Kidney (tissue), 22 donors: ENCODE results near the gene RIPK1. TPM values are rescaled to one million over a fixed set of nuclear protein-coding genes. Genes with fewer than 3 reads are reported as not detected.
"Not testable (repeated sequence)": the region's sequence is repeated elsewhere in the genome, so short reads cannot be mapped to it uniquely, and the experiment has no call there.

Experiments
- DNase-seq, 5 donors: peaks; one replicate each; pipeline ENCODE4 v3.0.0-alpha.2; 2013 to 2020
- FAIRE-seq: peaks from 2 replicates; lab custom pipeline; 2012; peaks lifted over from hg19 to GRCh38; lab: Jason Lieb, UNC
- H3K27ac ChIP-seq, 2 donors: one replicate each; pipeline ENCODE4 v1.7.0; 2013; ENCODE audit warnings: low read depth in 2 of 2, low read length in 2 of 2, inconsistent platforms in 1 of 2
- H3K27me3 ChIP-seq: one replicate; pipeline ENCODE4 v1.7.1; 2013; ENCODE audit warnings: low read length, inconsistent platforms; ENCODE audit not compliant: control insufficient read depth, insufficient read depth
- H3K36me3 ChIP-seq, 3 donors: one replicate each; pipeline versions ENCODE4 v1.7.0 to v1.7.1; 2013; ENCODE audit warnings: low read length in 3 of 3, control low read depth in 1 of 3, inconsistent platforms in 1 of 3; ENCODE audit not compliant: insufficient read depth in 3 of 3, control insufficient read depth in 2 of 3
- H3K4me1 ChIP-seq, 3 donors: one replicate each; pipeline versions ENCODE4 v1.7.0 to v1.7.1; 2013; ENCODE audit warnings: low read length in 3 of 3, inconsistent platforms in 1 of 3, low read depth in 1 of 3; ENCODE audit not compliant: control insufficient read depth in 2 of 3, insufficient read depth in 2 of 3
- H3K4me3 ChIP-seq, 3 donors: one replicate each; pipeline versions ENCODE4 v1.7.0 to v1.8.1; 2013; ENCODE audit warnings: low read length in 3 of 3, control low read depth in 1 of 3, inconsistent platforms in 1 of 3
- H3K9ac ChIP-seq, 3 donors: one replicate each; pipeline versions ENCODE4 v1.7.0 to v1.7.1; 2013; ENCODE audit warnings: low read length in 3 of 3, control low read depth in 1 of 3, inconsistent platforms in 1 of 3
- H3K9me3 ChIP-seq, 3 donors: one replicate each; pipeline versions ENCODE4 v1.7.0 to v1.7.1; 2013; ENCODE audit warnings: low read length in 3 of 3, control low read depth in 1 of 3, inconsistent platforms in 1 of 3; ENCODE audit not compliant: control insufficient read depth in 2 of 3, insufficient read depth in 1 of 3
- CTCF ChIP-seq: IDR thresholded peaks from 3 replicates; pipeline ENCODE4 v1.5.1; 2012; ENCODE audit warnings: mild to moderate bottlenecking, moderate library complexity, borderline replicate concordance; ENCODE audit not compliant: insufficient read depth; ENCODE audit errors: extremely low read depth
- intact Hi-C: fragments of 100-400 bp; cut with DNase I; formaldehyde crosslinking; loops from one replicate; pipeline ENCODE4 v1.11.1; 2022
- long read RNA-seq, 10 donors: library from polyadenylated mRNA in 1 of 10; unstranded in 1 of 10; transcript quantifications; one replicate each; pipeline ENCODE4 v2.0.0 and lab custom pipeline, GENCODE V29; 2021 to 2026
- polyA plus RNA-seq: library from polyadenylated mRNA; stranded (reverse); fragments of 350-450 nt; fragmentation: Illumina TruSeq; extraction: RNeasy Lipid Tissue Mini Kit (QIAGEN cat#74804); gene quantifications from one replicate; pipeline ENCODE4 v1.2.3, GENCODE V29; 2014; ENCODE audit warnings: low read depth, low replicate concordance; ENCODE audit not compliant: insufficient read depth
- total RNA-seq: library from RNA; stranded (reverse); fragmentation: NEBNext Ultra II Directional; extraction: Animal tissue kit (Norgen Biotek cat#: 25700); gene quantifications from one replicate; pipeline ENCODE4 v1.2.1, GENCODE V29; 2021
- donor health status: control.
- donor health status: control.
- donor health status: control.
- donor health status: control.
- donor health status: control.
- donor health status: DM: yes; HTN: yes; CAD: no.
- donor health status: Normal renal cell carcinoma (clear cell type).

Gene RIPK1
- 30.4 TPM for total RNA-seq
- 14.7 TPM for polyA plus RNA-seq
- long read RNA-seq, donor 1, full-length matches to known transcripts, result 1 of 1 reads
- long read RNA-seq, donor 1, partial matches to known transcripts, result 0 of 1 reads
- long read RNA-seq, donor 1, other reads (novel, unspliced or antisense), result 0 of 1 reads
- long read RNA-seq, donor 2, full-length matches to known transcripts, result 2 of 18 reads
- long read RNA-seq, donor 2, partial matches to known transcripts, result 16 of 18 reads
- long read RNA-seq, donor 2, other reads (novel, unspliced or antisense), result 0 of 18 reads
- long read RNA-seq, donor 3, full-length matches to known transcripts, result 1 of 1 reads
- long read RNA-seq, donor 3, partial matches to known transcripts, result 0 of 1 reads
- long read RNA-seq, donor 3, other reads (novel, unspliced or antisense), result 0 of 1 reads
- long read RNA-seq, donor 4, full-length matches to known transcripts, result 4 of 4 reads
- long read RNA-seq, donor 4, partial matches to known transcripts, result 0 of 4 reads
- long read RNA-seq, donor 4, other reads (novel, unspliced or antisense), result 0 of 4 reads
- long read RNA-seq, donor 5, result 0 reads
- long read RNA-seq, donor 6, result 0 reads
- long read RNA-seq, donor 7, full-length matches to known transcripts, result 16 of 30 reads
- long read RNA-seq, donor 7, partial matches to known transcripts, result 7 of 30 reads
- long read RNA-seq, donor 7, other reads (novel, unspliced or antisense), result 7 of 30 reads
- long read RNA-seq, donor 8, full-length matches to known transcripts, result 4 of 4 reads
- long read RNA-seq, donor 8, partial matches to known transcripts, result 0 of 4 reads
- long read RNA-seq, donor 8, other reads (novel, unspliced or antisense), result 0 of 4 reads
- long read RNA-seq, donor 9, result 0 reads
- long read RNA-seq, donor 10, full-length matches to known transcripts, result 2 of 9 reads
- long read RNA-seq, donor 10, partial matches to known transcripts, result 7 of 9 reads
- long read RNA-seq, donor 10, other reads (novel, unspliced or antisense), result 0 of 9 reads

DNA sequence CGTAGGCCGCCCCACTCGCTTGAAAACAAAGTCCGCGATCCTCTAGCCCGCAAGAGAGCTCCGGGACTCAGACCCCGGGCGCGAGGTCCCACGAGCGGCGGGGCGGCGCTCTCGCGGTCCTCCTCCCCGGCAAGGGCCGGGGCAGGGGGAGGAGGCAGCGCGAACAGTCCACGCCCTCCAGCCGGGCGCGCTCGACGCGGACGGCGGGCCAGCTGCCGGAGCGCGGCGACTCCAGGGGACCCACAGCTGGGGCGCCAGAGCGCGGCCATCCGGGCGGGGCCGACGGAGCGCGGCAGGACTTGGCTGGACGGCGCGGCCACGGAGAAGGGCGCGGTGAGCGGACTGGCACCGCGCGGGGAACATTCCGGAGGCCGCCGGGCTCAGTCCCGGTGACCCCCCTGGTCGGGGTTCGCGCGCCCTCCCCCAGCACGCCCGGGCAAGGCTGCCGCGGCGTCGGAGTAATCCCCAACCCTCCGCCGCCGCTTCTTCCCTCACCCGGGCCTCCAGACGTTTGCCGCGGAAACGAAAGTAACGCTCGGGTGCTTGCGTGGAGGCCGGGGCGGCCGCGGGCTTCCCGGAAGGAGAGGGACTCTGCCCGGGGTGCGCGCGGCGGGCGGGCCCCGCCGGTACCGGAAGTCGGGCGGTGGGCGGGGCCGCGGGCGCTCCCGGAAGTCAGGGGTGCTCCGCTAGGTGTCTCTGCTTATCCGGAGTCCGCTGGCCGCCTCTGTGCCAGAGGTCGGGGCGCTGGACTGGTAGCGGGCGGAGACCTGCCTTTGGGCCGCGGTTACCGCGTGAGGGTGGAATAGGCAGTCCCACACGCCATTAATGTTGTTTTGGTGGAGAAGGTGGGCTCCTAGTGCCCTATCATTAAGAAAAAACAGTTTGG is at the start of gene RIPK1:
TSS of gene RIPK1 (plus strand) at position 166 of the 886 bp plus-strand sequence. CDS start 8,330 bp downstream, outside the sequence.
- Histone ChIP-seq H3K27me3 (no peaks in the 10 kb centered on the region), H3K9ac (peak within 1 kb of the TSS; percentile 77 to 94 (median 94)), H3K4me1 (peaks cover 0 to 13% (median 6%) of the 10 kb centered on the region in 3 donors), H3K9me3 (no peaks in the 10 kb centered on the region), H3K36me3 (no peaks in the 10 kb centered on the region), H3K27ac (peak within 1 kb of the TSS; percentile 99), H3K4me3 (peak within 1 kb of the TSS; percentile 82 to 90 (median 89))
- peak; percentile 34 for TF ChIP-seq CTCF
- DNase-seq (peak; percentile 93 to 98 (median 96)), FAIRE-seq (no peak)
- intact Hi-C loops, result no loop called here

GRCh38 chr6:3019065-3019464 is 49.2 kb upstream of the RIPK1 start:
- no peak for TF ChIP-seq CTCF
- intact Hi-C loops, result no loop called here
- Histone ChIP-seq H3K9ac (no peak overlapping the region), H3K4me1 (peaks cover 0 to 5% (median 4%) of the 10 kb centered on the region in 3 donors), H3K27me3 (no peaks in the 10 kb centered on the region), H3K36me3 (peaks cover 0 to 48% (median 25%) of the 10 kb centered on the region in 3 donors), H3K27ac (no peak overlapping the region), H3K4me3 (no peak overlapping the region), H3K9me3 (no peaks in the 10 kb centered on the region)
- DNase-seq, result no peak
- FAIRE-seq, result no peak

DNA sequence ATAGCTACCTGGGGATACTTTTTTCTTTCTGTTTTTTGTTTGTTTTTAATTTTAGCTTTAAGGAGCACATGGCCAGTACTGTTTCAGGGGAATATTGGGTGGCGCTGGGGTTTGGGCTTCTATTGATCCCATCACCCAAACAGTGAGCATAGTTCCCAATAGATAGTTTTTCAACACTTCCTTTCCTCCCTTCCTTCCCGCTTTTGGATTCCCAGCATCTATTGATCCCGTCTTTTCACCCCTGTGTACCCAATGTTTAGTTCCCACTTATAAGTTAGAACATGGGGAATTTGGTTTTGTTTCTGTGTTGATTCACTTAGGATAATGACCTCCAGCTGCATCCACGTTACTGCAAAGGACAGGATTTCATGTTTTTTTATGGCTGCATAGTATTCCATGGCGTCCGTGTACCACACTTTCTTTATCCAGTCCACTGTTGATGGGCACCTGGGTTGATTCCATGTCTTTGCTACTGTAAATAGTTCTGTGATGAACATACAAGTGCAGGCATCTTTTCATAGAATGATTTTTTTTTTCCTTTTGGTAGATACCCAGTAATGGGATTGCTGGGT is 48.5 kb upstream of the RIPK1 start:
- intact Hi-C loops, result no loop called here
- peaks cover 0 to 6% (median 5%) of the 10 kb centered on the region in 3 donors for H3K4me1 ChIP-seq
- DNase-seq (no peak), FAIRE-seq (no peak)
- peaks cover 0 to 40% (median 21%) of the 10 kb centered on the region in 3 donors for H3K36me3 ChIP-seq
- H3K27me3 ChIP-seq, result no peaks in the 10 kb centered on the region
- TF ChIP-seq CTCF, result no peak
- no peak overlapping the region for H3K4me3 ChIP-seq
- H3K9ac ChIP-seq, result no peak overlapping the region
- no peaks in the 10 kb centered on the region for H3K9me3 ChIP-seq
- H3K27ac ChIP-seq, result no peak overlapping the region

DNA sequence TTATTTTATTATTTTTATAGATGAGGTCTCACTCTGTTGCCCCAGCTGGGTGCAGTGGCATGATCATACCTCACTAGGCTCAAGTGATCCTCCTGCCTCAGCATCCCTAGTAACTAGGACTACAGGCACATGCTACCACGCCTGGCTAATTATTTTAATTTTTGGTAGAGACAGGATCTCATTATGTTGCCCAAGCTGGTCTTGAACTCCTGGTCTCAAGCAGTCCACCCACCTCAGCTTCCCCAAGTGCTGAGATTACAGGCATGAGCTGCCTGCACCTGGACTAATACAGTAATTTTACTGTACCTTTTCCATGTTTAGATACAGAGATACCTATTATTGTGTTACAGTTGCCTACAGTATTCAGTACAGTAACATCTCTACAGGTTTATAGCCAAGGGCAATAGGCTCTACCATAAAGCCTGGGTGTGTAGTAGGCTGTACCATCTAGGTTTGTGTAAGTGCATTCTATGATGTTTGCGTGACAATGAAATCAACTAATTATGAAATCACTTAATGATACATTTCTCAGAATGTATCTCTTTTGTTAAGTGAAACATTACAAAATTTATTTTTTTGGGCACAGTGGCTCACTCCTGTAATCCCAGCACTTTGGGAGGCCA is 47.2 kb upstream of the RIPK1 start:
- H3K4me3 ChIP-seq, H3K9me3 ChIP-seq, DNase-seq, H3K9ac ChIP-seq, H3K27ac ChIP-seq, intact Hi-C loops, H3K27me3 ChIP-seq, FAIRE-seq, H3K4me1 ChIP-seq: not testable (repeated sequence)
- peaks cover 0 to 29% (median 14%) of the 10 kb centered on the region in 3 donors for H3K36me3 ChIP-seq
